Left renal cortex interstitium (tissue), 4 donors: ENCODE measurements around the gene SH3TC2. TPM values are rescaled to one million over a fixed set of nuclear protein-coding genes. Genes with fewer than 3 reads are reported as not detected.

ENCODE experiments used
- DNase-seq, 4 donors: peaks; one replicate each; pipeline ENCODE4 v3.0.0-alpha.2; 2013; ENCODE audit warnings: low read depth in 4 of 4, low spot score in 2 of 4, missing footprints in 1 of 4
- polyA plus RNA-seq, 4 donors: library from polyadenylated mRNA; unstranded; fragments of 120-200 nt; gene quantifications; one replicate each; pipeline ENCODE4 v1.2.1, GENCODE V29; 2013; ENCODE audit not compliant: insufficient read length in 4 of 4

The SH3TC2 gene
- polyA plus RNA-seq, 4 donors, result 0.46 to 1.3 (median 1.1) TPM

- no peak for DNase-seq
Measured at GRCh38 chr5:148956477-148957385, 106.1 kb downstream of the SH3TC2 start.

Other genes starting within 250 kb of the SH3TC2 start
- under 1 TPM; 0.09 to 0.37 (median 0.32) TPM for gene ADRB2, start 236.5 kb downstream of the SH3TC2 start, polyA plus RNA-seq
- gene ABLIM3, start 78.4 kb upstream of the SH3TC2 start, polyA plus RNA-seq, result 1 to 10 TPM in 3 of 4 donors, under 1 TPM in 1; 0.94 to 1.4 (median 1.2) TPM
- gene AFAP1L1, start 208.8 kb upstream of the SH3TC2 start, polyA plus RNA-seq, result 10 to 100 TPM; 17.5 to 22.8 (median 19.6) TPM